Measurements from ENCODE around the gene BCL2L13.

- TF ChIP-seq CTCF (IDR thresholded peaks at IDR 0.05) (no peak), ERG (CRISPR knock-in tag; IDR thresholded peaks at IDR 0.05) (no peak), ATF2 (CRISPR knock-in tag; IDR thresholded peaks at IDR 0.05; ENCODE audit: borderline replicate concordance, low read depth) (no peak), USF2 (CRISPR knock-in tag; IDR thresholded peaks at IDR 0.05) (no peak), ARID4B (CRISPR knock-in tag; IDR thresholded peaks at IDR 0.05; ENCODE audit: borderline replicate concordance) (no peak), ZNF121 (CRISPR knock-in tag; IDR thresholded peaks at IDR 0.05) (no peak), PRDM15 (CRISPR knock-in tag; IDR thresholded peaks at IDR 0.05) (no peak), NFE2L1 (CRISPR knock-in tag; IDR thresholded peaks at IDR 0.05) (no peak), NR2C2 (CRISPR knock-in tag; IDR thresholded peaks at IDR 0.05) (no peak), E2F5 (CRISPR knock-in tag; IDR thresholded peaks at IDR 0.05) (no peak), HMGA2 (CRISPR knock-in tag; IDR thresholded peaks at IDR 0.05) (no peak)
These were observed 61.3 kb downstream of the BCL2L13 start for GRCh38 chr22:17699696-17700340.
